Choroid plexus epithelial cell (primary cell): ENCODE results near the gene FRAT2.

ENCODE experiments used
- DNase-seq: peaks from one replicate; pipeline ENCODE4 v3.0.0-alpha.2; 2010; ENCODE audit warnings: low read depth
- H3K4me3 ChIP-seq: 2 replicates; pipeline ENCODE4 v1.5.1; 2011; ENCODE audit warnings: low read depth, mild to moderate bottlenecking, control low read depth, low read length, moderate library complexity
- TF ChIP-seq, protein P1 (sequence below): conservative IDR thresholded peaks from 2 replicates; pipeline ENCODE4 v1.5.1; 2011; ENCODE audit warnings: low read depth, mild to moderate bottlenecking, control low read depth, inconsistent platforms, low read length, moderate library complexity

Gene FRAT2

DNA sequence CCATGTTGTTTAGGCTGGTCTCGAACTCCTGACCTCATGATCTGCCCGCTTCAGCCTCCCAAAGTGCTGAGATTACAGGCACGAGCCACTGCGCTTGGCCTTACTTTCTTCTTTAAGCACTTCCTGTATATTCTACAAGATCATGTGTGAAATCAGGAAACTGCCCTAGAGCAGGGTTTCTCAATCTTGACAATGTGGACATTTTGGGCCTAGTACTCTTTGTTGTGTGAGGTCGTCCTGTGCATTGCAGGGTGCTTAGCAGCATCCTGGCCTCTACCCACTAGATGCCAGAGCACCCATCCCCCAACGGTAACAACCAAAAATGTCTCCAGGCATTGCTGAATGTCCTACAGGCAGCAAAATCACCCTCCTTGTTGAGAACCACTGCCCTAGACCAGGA is 41.9 kb upstream of the FRAT2 start:
- no peak overlapping the region for H3K4me3 ChIP-seq
- TF ChIP-seq, protein P1, sequence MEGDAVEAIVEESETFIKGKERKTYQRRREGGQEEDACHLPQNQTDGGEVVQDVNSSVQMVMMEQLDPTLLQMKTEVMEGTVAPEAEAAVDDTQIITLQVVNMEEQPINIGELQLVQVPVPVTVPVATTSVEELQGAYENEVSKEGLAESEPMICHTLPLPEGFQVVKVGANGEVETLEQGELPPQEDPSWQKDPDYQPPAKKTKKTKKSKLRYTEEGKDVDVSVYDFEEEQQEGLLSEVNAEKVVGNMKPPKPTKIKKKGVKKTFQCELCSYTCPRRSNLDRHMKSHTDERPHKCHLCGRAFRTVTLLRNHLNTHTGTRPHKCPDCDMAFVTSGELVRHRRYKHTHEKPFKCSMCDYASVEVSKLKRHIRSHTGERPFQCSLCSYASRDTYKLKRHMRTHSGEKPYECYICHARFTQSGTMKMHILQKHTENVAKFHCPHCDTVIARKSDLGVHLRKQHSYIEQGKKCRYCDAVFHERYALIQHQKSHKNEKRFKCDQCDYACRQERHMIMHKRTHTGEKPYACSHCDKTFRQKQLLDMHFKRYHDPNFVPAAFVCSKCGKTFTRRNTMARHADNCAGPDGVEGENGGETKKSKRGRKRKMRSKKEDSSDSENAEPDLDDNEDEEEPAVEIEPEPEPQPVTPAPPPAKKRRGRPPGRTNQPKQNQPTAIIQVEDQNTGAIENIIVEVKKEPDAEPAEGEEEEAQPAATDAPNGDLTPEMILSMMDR, result no peak
- DNase-seq, result peak; percentile 1

DNA sequence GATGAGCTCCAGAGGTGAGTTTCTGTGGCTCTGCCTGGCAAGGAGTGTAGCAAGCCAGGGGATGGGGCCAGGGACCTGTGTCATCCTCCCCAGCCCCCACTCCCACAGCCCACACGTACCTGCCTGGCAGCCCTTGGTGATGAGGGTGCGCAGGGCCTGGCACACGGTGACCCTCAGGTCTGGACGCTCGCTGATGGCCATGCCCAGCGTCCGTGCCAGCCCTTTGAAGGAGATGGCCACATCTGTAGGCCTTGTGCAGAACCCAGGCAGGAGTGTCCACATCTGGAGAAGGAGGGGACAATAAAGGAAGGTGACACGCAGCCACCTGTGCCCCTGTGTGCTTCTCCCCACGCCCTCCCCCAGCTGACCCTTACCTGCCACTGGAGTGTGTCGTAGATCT is 38.9 kb upstream of the FRAT2 start:
- TF ChIP-seq, protein P1, result no peak
- DNase-seq, result no peak
- no peak overlapping the region for H3K4me3 ChIP-seq

DNA sequence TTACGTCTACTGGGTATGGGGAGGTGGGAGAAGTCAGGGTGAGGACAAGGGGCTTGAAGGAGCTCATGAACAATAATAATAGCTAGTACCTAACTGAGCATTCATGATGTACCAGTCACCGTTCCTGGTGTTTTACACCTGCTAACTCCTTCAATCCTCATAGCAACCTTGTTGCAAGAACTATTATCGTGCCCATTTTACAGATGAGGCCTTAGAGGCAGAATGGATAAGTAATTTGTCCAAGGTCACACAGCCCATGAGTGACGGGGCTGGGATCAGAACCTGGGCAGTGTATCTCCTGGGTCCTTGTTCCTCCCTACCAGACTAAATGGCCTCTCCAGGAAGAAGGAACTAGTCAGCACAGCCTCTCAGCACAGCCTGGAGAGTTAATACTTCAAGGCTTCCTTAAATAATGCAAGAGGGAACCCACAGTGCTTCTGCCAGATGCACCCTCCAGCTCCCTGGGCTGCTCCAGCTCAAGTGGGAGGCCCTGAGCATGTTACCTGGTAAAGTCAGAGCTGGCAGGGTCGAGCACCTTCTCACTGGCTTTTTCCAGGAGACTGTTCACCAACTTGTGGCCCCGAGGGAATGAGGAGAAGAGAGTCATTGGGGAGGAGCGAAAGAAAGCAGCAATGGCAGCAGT is 37.8 kb upstream of the FRAT2 start:
- no peak for DNase-seq
- no peak overlapping the region for H3K4me3 ChIP-seq
- TF ChIP-seq, protein P1, result no peak

DNA sequence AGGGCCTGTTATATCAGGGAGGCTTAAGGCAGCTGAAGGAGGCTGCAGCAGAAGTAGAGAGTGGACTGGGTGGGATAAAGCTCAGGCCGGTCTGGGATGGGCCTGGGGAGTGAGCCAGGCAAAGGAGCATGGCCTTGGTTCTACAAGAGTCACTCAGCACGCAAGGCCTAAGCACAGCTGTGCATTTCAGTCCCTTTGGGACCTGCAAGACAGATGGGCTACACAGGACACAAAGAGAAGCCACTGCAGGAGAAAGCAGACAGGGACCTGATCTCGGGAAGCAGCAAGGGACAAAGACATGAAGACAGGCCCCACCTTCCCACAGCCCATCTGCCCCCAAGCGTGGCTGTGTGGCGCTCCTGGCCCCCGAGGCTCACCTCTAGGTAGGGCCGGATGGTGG is 37.2 kb upstream of the FRAT2 start:
- DNase-seq, result no peak
- TF ChIP-seq, protein P1, result no peak
- H3K4me3 ChIP-seq, result no peak overlapping the region

DNA sequence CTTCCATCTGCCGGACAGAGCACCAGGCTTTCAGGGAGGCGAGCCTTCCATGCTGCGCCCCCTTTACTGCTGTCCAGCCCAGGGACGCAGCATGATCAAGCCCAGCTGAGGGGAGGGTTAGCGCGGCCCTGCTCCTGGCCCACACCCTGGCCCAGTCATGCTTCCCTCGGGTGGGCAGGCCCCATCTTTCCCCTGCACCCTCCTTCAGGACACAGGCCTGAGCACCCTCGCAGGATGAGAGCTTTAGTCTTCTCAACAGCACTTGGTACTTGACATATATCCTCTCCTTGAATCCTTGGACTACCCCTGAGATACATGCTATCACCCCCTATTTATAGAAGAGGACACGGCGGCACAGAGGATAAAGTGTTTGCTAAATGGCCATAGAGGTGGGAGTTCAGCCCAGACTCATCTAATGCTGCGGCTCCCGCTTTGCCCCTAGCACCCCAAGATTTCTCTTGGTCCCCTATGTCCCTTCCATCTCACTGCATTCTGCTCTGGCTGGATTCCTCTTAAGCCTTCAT is 32.7 kb upstream of the FRAT2 start:
- no peak for DNase-seq
- no peak overlapping the region for H3K4me3 ChIP-seq
- TF ChIP-seq, protein P1, result no peak

DNA sequence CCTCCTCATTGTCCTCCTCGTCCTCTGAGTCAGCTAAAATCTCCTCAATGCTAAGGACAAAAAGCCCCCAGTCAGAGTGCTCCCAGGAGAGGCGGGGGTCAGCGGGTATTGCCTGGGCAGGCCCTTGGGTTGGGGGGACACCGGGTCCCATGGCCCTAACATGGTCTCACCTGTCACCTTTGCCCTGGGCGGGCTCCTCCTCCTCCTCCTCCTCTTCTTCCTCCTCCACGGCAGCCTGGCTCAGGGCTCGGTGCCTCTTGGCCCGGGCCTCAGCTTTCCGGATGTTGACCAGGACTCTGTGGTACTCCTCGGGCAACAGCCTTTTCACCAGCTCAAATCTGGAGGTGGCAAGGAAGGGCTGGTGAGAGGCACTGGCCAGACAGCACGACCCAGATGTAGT is 32.0 kb upstream of the FRAT2 start:
- TF ChIP-seq, protein P1, result no peak
- no peak for DNase-seq
- no peak overlapping the region for H3K4me3 ChIP-seq

DNA sequence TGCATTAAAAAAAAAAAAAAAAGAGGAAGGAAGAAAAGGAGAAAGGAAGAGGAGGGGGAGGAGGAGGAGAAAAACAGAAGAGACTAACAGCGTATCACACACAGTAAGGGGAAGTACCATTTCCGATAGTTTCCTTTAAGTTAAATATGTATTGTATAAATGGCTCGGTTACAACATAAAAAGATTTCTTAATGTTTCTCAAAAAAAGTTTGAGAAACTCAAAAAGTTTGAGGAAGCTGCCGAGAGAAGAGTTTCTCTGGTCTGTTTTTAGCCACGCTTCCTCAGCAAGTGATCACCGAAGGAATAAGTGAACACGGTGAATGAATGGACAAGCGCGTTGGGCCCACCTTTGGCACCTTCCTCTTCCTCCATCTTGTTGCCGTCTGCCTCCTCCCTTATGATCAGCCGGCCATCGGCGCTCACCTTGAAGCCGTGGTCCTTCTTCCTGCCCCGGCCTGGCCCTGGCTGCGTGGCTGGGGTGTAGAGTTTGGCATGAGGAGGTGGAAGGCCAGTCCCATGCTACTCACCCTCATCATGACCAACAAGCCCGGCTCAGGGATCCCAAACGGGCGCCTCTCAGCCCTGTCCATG is 31.3 kb upstream of the FRAT2 start:
- no peak overlapping the region for H3K4me3 ChIP-seq
- no peak for DNase-seq
- TF ChIP-seq, protein P1, result no peak
